Breast epithelium (tissue), 4 donors: ENCODE results near the gene GFI1B. TPM values are rescaled to one million over a fixed set of nuclear protein-coding genes. Genes with fewer than 3 reads are reported as not detected.
"Not testable (repeated sequence)": the region's sequence is repeated elsewhere in the genome, so short reads cannot be mapped to it uniquely, and the experiment has no call there.

Experiments used
- DNase-seq, 2 donors: peaks; one replicate each; pipeline ENCODE4 v3.0.0-alpha.2; 2019; ENCODE audit warnings: low spot score in 2 of 2
- H3K27ac ChIP-seq, 2 donors: fragments of 200-600 bp; sonication (generic) in 1 of 2; one replicate each; pipeline ENCODE4 v1.5.1; 2016 to 2019; ENCODE audit warnings: mild to moderate bottlenecking in 1 of 2
- H3K27me3 ChIP-seq, 2 donors: fragments of 200-600 bp; sonication (generic) in 1 of 2; one replicate each; pipeline versions ENCODE4 v1.5.1 to v1.6.0; 2017 to 2019; ENCODE audit warnings: control low read depth in 1 of 2, mild to moderate bottlenecking in 1 of 2
- H3K36me3 ChIP-seq: fragments of 200-600 bp; one replicate; pipeline ENCODE4 v1.5.1; 2019
- H3K4me1 ChIP-seq, 2 donors: fragments of 200-600 bp; sonication (generic); one replicate each; pipeline ENCODE4 v1.5.1; 2016 to 2019; ENCODE audit warnings: control low read depth in 1 of 2
- H3K4me3 ChIP-seq, 3 donors: fragments of 200-600 bp; sonication (generic); 1 replicate in 2 of 3; 2 replicates in 1 of 3; pipeline ENCODE4 v1.5.1; 2016 to 2019; ENCODE audit warnings: mild to moderate bottlenecking in 3 of 3, moderate library complexity in 2 of 3
- H3K9me3 ChIP-seq, 2 donors: fragments of 200-600 bp; sonication (generic) in 1 of 2; one replicate each; pipeline ENCODE4 v1.5.1; 2016 to 2019; ENCODE audit warnings: control low read depth in 1 of 2
- POLR2A ChIP-seq: fragments of 450-650 bp; IDR thresholded peaks from one replicate; pipeline ENCODE4 v1.6.1; 2016; ENCODE audit warnings: antibody characterized with exemption, mild to moderate bottlenecking, moderate library complexity
- POLR2AphosphoS5 ChIP-seq, 3 donors: sonication (generic); formaldehyde crosslinking; IDR thresholded peaks; one replicate each; pipeline ENCODE4 v1.6.1; 2017; ENCODE audit warnings: antibody characterized with exemption in 3 of 3
- intact Hi-C: fragments of 100-400 bp; cut with DNase I; formaldehyde crosslinking; loops from one replicate; pipeline ENCODE4 v1.15.1; 2023; ENCODE audit warnings: low total_unique reads
- total RNA-seq, 3 donors: library from RNA; depleted of rRNA; stranded (reverse); fragments of >200 nt; gene quantifications; one replicate each; pipeline ENCODE4 v1.1.0, GENCODE V29; 2016
- TF ChIP-seq, protein P1 (sequence below), 3 donors: fragments of 450-650 bp; IDR thresholded peaks; one replicate each; pipeline ENCODE4 v1.5.1; 2016 to 2017; ENCODE audit warnings: antibody characterized with exemption in 3 of 3, mild to moderate bottlenecking in 3 of 3, moderate library complexity in 3 of 3

GFI1B gene
- total RNA-seq, 3 donors from 2014 or later, result not detected

DNA sequence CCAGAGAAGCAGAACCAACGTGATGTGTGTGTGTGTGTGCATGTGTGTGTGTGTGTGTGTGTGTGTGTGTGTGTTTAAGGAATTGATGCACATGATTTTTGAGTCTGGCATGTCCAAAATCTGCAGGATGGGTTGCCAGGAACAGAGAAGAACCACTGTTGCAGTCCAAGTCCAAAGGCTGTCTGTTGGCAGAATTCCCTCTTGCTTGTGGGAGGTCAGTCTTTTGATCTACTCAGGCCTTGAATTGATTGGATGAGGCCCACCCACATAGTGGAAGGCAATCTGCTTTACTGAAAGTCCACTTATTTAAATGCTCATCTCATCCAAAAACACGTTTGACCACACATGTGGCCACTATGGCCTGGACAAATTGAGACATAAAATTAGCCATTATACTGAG is 22.7 kb upstream of the GFI1B start:
- DNase-seq, result no peak

DNA sequence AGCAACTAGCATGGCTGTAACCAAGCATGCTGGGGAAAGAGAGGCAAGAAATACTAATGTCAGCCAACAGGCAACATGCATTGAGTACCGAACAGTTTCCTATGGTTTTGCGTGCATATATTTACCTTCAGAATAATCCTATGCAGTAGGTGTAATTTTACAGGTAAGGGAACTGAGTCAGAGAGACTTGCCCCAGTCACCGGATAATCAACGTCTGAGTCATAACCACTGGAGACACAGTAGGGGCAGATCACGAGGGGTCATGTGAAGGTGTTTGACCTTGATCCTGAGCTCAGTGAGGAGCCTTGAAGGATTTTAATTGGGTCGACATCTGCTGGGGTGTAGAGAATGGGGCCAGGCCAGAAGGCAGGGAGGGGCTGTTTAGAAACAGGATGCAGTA is 20.7 kb upstream of the GFI1B start:
- Histone ChIP-seq H3K27ac (no peak overlapping the region), H3K36me3 (no peaks in the 10 kb centered on the region), H3K27me3 (no peaks in the 10 kb centered on the region), H3K9me3 (peaks cover 10 to 16% of the 10 kb centered on the region in 2 donors), H3K4me3 (no peak overlapping the region), H3K4me1 (no peaks in the 10 kb centered on the region)
- TF ChIP-seq POLR2A (no peak), POLR2AphosphoS5 (IDR thresholded peaks at IDR 0.05) (no peak)
- TF ChIP-seq, protein P1, sequence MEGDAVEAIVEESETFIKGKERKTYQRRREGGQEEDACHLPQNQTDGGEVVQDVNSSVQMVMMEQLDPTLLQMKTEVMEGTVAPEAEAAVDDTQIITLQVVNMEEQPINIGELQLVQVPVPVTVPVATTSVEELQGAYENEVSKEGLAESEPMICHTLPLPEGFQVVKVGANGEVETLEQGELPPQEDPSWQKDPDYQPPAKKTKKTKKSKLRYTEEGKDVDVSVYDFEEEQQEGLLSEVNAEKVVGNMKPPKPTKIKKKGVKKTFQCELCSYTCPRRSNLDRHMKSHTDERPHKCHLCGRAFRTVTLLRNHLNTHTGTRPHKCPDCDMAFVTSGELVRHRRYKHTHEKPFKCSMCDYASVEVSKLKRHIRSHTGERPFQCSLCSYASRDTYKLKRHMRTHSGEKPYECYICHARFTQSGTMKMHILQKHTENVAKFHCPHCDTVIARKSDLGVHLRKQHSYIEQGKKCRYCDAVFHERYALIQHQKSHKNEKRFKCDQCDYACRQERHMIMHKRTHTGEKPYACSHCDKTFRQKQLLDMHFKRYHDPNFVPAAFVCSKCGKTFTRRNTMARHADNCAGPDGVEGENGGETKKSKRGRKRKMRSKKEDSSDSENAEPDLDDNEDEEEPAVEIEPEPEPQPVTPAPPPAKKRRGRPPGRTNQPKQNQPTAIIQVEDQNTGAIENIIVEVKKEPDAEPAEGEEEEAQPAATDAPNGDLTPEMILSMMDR (IDR thresholded peaks at IDR 0.05), result no peak
- intact Hi-C loops, result no loop called here
- DNase-seq, result no peak

More for the DNA sequence above, 22.7 kb upstream of the GFI1B start:
- TF ChIP-seq, protein P1 (IDR thresholded peaks at IDR 0.05), result no peak
- TF ChIP-seq POLR2AphosphoS5 (IDR thresholded peaks at IDR 0.05), result no peak
- no peak for TF ChIP-seq POLR2A
- intact Hi-C loops, result no loop called here
- no peak overlapping the region for H3K4me3 ChIP-seq
- H3K27ac ChIP-seq, result no peak overlapping the region
- peaks cover 10 to 16% of the 10 kb centered on the region in 2 donors for H3K9me3 ChIP-seq
- H3K4me1 ChIP-seq, result no peaks in the 10 kb centered on the region
- no peaks in the 10 kb centered on the region for H3K27me3 ChIP-seq
- H3K36me3 ChIP-seq, result no peaks in the 10 kb centered on the region

DNA sequence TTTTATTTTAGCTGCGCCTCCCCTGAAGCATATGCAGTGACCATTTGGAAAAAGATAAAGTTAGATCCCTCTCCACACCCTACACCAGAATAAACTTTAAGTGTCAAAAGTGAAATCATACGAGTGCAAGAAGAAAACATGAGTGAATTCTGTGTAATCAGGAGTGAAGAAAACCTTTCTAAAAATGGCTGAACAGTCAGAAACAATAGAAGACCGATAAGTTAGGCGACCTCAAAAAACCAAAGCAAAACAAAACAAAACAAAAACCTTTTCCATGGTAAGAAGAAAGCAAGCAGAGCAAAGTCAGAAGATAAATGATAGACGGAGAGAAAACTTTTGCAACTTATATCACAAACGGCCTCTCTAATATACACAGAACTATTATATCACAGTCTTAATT is 17.5 kb upstream of the GFI1B start:
- Histone ChIP-seq H3K27me3 (no peaks in the 10 kb centered on the region), H3K4me3 (no peak overlapping the region), H3K27ac (no peak overlapping the region), H3K9me3 (peaks cover 0 to under 1% of the 10 kb centered on the region in 2 donors), H3K36me3 (no peaks in the 10 kb centered on the region), H3K4me1 (no peaks in the 10 kb centered on the region)
- intact Hi-C loops, result no loop called here
- no peak for DNase-seq
- TF ChIP-seq, protein P1 (IDR thresholded peaks at IDR 0.05), result no peak
- TF ChIP-seq POLR2AphosphoS5 (IDR thresholded peaks at IDR 0.05) (no peak), POLR2A (no peak)

DNA sequence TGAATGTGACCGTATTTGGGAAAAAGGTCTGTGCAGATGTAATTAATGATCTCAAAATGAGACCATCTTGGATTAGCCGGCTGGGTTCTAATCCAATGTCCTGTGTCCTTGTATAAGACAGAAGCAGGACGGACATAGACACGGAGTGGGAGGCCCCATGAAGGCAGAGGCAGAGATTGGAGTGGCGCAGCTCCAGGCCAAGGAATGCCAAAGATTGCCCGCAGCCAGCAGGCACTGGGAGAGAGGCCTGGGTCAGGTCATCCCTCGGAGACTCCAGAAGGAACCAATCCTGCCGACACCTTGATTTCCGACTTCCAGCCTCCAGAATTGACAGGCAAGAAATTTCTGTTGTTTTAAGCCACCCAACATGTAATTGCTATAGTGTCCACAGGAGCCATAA is 13.0 kb upstream of the GFI1B start:
- TF ChIP-seq POLR2AphosphoS5 (IDR thresholded peaks at IDR 0.05) (no peak), POLR2A (no peak)
- TF ChIP-seq, protein P1 (IDR thresholded peaks at IDR 0.05), result no peak
- Histone ChIP-seq H3K4me3 (no peak overlapping the region), H3K36me3 (no peaks in the 10 kb centered on the region), H3K27me3 (no peaks in the 10 kb centered on the region), H3K27ac (no peak overlapping the region), H3K4me1 (no peaks in the 10 kb centered on the region), H3K9me3 (no peaks in the 10 kb centered on the region)
- intact Hi-C loops, result no loop called here
- no peak for DNase-seq

DNA sequence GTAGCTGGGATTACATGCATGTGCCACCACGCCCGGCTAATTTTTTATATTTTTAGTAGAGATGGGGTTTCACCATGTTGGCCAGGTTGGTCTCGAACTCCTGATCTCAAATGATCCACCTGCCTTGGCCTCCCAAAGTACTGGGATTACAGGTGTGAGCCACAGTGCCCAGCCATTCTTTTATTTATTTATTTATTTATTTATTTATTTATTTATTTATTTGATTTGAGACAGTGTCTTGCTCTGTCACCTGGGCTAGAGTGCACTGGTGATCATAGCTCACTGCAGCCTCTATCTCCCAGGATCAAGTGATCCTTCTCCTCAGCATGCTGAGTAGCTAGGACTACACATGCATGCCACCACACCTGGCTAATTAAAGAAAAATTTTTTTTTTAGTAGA is 10.6 kb upstream of the GFI1B start:
- H3K27ac ChIP-seq, H3K9me3 ChIP-seq, DNase-seq, H3K4me3 ChIP-seq, intact Hi-C loops, H3K36me3 ChIP-seq, H3K27me3 ChIP-seq, H3K4me1 ChIP-seq: not testable (repeated sequence)

DNA sequence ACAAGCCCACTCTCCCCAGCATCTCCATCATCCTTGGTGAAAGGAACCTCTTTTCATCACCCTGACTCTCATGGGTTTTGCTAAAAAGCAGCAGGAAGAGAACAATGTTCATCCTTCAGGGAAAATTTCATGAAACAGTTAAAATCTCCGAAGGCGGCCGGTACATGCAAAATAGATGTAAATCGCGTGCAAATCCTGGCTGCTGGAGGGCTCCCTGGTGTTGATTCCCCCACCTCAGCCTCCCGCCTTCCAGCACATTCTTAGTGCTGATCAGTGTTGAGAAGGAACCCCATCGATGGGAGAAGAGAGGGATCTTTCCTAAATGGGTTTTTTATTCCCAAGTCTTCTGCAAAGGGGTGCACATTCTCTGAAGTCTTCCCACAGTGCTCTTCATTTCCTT is 8.7 kb upstream of the GFI1B start:
- no peak for DNase-seq
- Histone ChIP-seq H3K27me3 (no peaks in the 10 kb centered on the region), H3K4me3 (no peak overlapping the region), H3K27ac (no peak overlapping the region), H3K4me1 (no peaks in the 10 kb centered on the region), H3K36me3 (no peaks in the 10 kb centered on the region), H3K9me3 (no peaks in the 10 kb centered on the region)
- no peak for TF ChIP-seq POLR2AphosphoS5 (IDR thresholded peaks at IDR 0.05)
- TF ChIP-seq, protein P1 (IDR thresholded peaks at IDR 0.05), result no peak
- no peak for TF ChIP-seq POLR2A
- intact Hi-C loops, result no loop called here
